ENCODE results near the gene DKC1. TPM values are rescaled to one million over a fixed set of nuclear protein-coding genes. Genes with fewer than 3 reads are reported as not detected.
A peak's percentile ranks its signal among the peaks of the same experiment; 100 is the strongest.

Gene DKC1
- polyA plus RNA-seq, 3 donors = 14.1 to 21.6 (median 17.0) TPM

GRCh38 chrX:154739952-154740465, 22.7 kb upstream of the DKC1 start:
- TF ChIP-seq CTCF (IDR thresholded peaks at IDR 0.05) = no peak
- Mint-ChIP-seq H3K27ac (no peak overlapping the region), H3K27me3 (ENCODE audit: low read depth in 3 of 3) (peaks cover 0 to 8% (median 0%) of the 10 kb centered on the region in 3 donors)

GRCh38 chrX:154742613-154743012, 20.1 kb upstream of the DKC1 start:
- H3K27me3 ChIP-seq (ENCODE audit: control insufficient read depth in 2 of 2, insufficient read depth in 2 of 2, low read length in 2 of 2) = no peaks in the 10 kb centered on the region
- no peak overlapping the region for H3K4me3 ChIP-seq (replicated peaks in 1 of 3; ENCODE audit: low read depth in 2 of 3, low read length in 3 of 3)
- no peak overlapping the region for H3K9ac ChIP-seq (ENCODE audit: insufficient read depth, low read length, poor library complexity, severe bottlenecking)
- DNase-seq = no peak
- H3K9me3 ChIP-seq (replicated peaks in 1 of 2; ENCODE audit: control insufficient read depth in 1 of 2, insufficient read depth in 1 of 2, low read length in 2 of 2) = no peaks in the 10 kb centered on the region
- H3K79me2 ChIP-seq (ENCODE audit: insufficient read depth, low read length) = peaks cover 99% of the 10 kb centered on the region
- H2AFZ ChIP-seq (ENCODE audit: insufficient read depth, low read depth, low read length, poor library complexity, severe bottlenecking) = no peak overlapping the region
- Mint-ChIP-seq H3K4me3 (no peak overlapping the region), H3K9me3 (peaks cover 0 to 2% (median 0%) of the 10 kb centered on the region in 7 donors), H3K27ac (peak overlapping the region in 3 of 7 donors; percentile 14 to 57 (median 37)), H3K4me1 (peaks cover 56% of the 10 kb centered on the region), H3K27me3 (ENCODE audit: low read depth in 3 of 3) (peaks cover 0 to 6% (median 0%) of the 10 kb centered on the region in 3 donors), H3K36me3 (peaks cover 0 to under 1% of the 10 kb centered on the region in 2 donors)
- no peak overlapping the region for H3K4me2 ChIP-seq (replicated peaks; ENCODE audit: extremely low read depth, low read length, poor library complexity, severe bottlenecking)
- no peaks in the 10 kb centered on the region for H3K36me3 ChIP-seq (replicated peaks in 1 of 2; ENCODE audit: control insufficient read depth in 1 of 2, insufficient read depth in 2 of 2, low read length in 2 of 2)
- peaks cover 30 to 48% of the 10 kb centered on the region in 2 donors for H3K4me1 ChIP-seq (ENCODE audit: control insufficient read depth in 1 of 2, insufficient read depth in 2 of 2, low read length in 2 of 2)
- no peak overlapping the region for H3K27ac ChIP-seq (ENCODE audit: low read depth in 1 of 2, low read length in 2 of 2)
- no peak for TF ChIP-seq CTCF (IDR thresholded peaks at IDR 0.05)
- intact Hi-C loops (cut with micrococcal nuclease) = no loop called here
- H4K20me1 ChIP-seq (ENCODE audit: insufficient read depth, low read length) = no peaks in the 10 kb centered on the region

More at GRCh38 chrX:154739952-154740465, 22.7 kb upstream of the DKC1 start:
- peak in 2 of 3 donors; percentile 43 to 47 for DNase-seq
- Histone ChIP-seq H3K4me1 (ENCODE audit: control insufficient read depth in 1 of 2, insufficient read depth in 2 of 2, low read length in 2 of 2) (peaks cover 53 to 66% of the 10 kb centered on the region in 2 donors), H3K27me3 (ENCODE audit: control insufficient read depth in 2 of 2, insufficient read depth in 2 of 2, low read length in 2 of 2) (no peaks in the 10 kb centered on the region), H3K4me2 (replicated peaks; ENCODE audit: extremely low read depth, low read length, poor library complexity, severe bottlenecking) (no peak overlapping the region), H4K20me1 (ENCODE audit: insufficient read depth, low read length) (no peaks in the 10 kb centered on the region), H3K9ac (ENCODE audit: insufficient read depth, low read length, poor library complexity, severe bottlenecking) (no peak overlapping the region), H3K9me3 (replicated peaks in 1 of 2; ENCODE audit: control insufficient read depth in 1 of 2, insufficient read depth in 1 of 2, low read length in 2 of 2) (no peaks in the 10 kb centered on the region), H2AFZ (ENCODE audit: insufficient read depth, low read depth, low read length, poor library complexity, severe bottlenecking) (no peak overlapping the region), H3K36me3 (replicated peaks in 1 of 2; ENCODE audit: control insufficient read depth in 1 of 2, insufficient read depth in 2 of 2, low read length in 2 of 2) (no peaks in the 10 kb centered on the region), H3K27ac (ENCODE audit: low read depth in 1 of 2, low read length in 2 of 2) (peak overlapping the region in 1 of 2 donors; percentile 56), H3K4me3 (replicated peaks in 1 of 3; ENCODE audit: low read depth in 2 of 3, low read length in 3 of 3) (no peak overlapping the region), H3K79me2 (ENCODE audit: insufficient read depth, low read length) (peaks cover 99% of the 10 kb centered on the region)
- Mint-ChIP-seq H3K9me3 (peaks cover 0 to 4% (median 0%) of the 10 kb centered on the region in 7 donors), H3K36me3 (peaks cover 3 to 7% of the 10 kb centered on the region in 2 donors), H3K4me3 (no peak overlapping the region), H3K4me1 (peaks cover 70% of the 10 kb centered on the region)
- no CpG with 5 or more reads among the region's 2 CpGs for WGBS (ENCODE audit: insufficient coverage)
- intact Hi-C loops (cut with micrococcal nuclease) = no loop called here

Measured in CD14-positive monocyte (primary cell).